Esophagus muscularis mucosa (tissue), 4 donors: ENCODE results near the gene PITX3.

Source experiments
- EP300 ChIP-seq: sonication (generic); formaldehyde crosslinking; IDR thresholded peaks from one replicate; pipeline ENCODE4 v1.6.1; 2017; ENCODE audit warnings: antibody characterized with exemption
- POLR2A ChIP-seq: fragments of 450-650 bp; IDR thresholded peaks from one replicate; pipeline ENCODE4 v1.6.1; 2017; ENCODE audit warnings: antibody characterized with exemption, moderate library complexity, mild to moderate bottlenecking, low read depth
- POLR2AphosphoS5 ChIP-seq, 2 donors: sonication (generic); formaldehyde crosslinking; IDR thresholded peaks; one replicate each; pipeline ENCODE4 v1.6.1; 2017; ENCODE audit warnings: antibody characterized with exemption in 2 of 2
- TF ChIP-seq, protein P1 (sequence below), 3 experiments: fragments of 200-600 bp in 2 of 3; fragments of 450-650 bp in 1 of 3; sonication (generic) in 2 of 3; IDR thresholded peaks; one replicate each; pipeline ENCODE4 v1.5.1; 2017 to 2019; ENCODE audit warnings: antibody characterized with exemption in 3 of 3, mild to moderate bottlenecking in 2 of 3, moderate library complexity in 1 of 3

DNA sequence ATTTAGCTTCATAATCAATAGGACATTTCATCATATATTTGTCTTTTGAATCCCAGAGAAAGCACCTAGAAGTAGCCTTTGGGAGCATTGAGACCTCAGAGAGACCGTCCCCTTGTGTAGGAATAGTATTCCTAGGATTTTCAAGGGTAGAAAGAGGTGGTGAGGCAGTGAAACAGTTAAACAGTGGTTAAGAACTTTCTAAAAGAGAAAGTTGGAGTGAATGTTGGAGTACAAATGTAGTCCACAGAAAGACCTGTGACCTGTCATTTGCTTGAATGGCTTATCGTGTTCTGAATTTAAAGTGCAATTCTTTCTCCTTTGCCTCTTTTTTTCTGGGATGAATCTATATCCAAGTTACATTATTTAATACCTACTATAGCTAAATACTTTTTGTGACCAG is 34.0 kb upstream of the PITX3 start:
- TF ChIP-seq POLR2A: no peak
- no peak for TF ChIP-seq POLR2AphosphoS5 (IDR thresholded peaks at IDR 0.05)
- TF ChIP-seq, protein P1, sequence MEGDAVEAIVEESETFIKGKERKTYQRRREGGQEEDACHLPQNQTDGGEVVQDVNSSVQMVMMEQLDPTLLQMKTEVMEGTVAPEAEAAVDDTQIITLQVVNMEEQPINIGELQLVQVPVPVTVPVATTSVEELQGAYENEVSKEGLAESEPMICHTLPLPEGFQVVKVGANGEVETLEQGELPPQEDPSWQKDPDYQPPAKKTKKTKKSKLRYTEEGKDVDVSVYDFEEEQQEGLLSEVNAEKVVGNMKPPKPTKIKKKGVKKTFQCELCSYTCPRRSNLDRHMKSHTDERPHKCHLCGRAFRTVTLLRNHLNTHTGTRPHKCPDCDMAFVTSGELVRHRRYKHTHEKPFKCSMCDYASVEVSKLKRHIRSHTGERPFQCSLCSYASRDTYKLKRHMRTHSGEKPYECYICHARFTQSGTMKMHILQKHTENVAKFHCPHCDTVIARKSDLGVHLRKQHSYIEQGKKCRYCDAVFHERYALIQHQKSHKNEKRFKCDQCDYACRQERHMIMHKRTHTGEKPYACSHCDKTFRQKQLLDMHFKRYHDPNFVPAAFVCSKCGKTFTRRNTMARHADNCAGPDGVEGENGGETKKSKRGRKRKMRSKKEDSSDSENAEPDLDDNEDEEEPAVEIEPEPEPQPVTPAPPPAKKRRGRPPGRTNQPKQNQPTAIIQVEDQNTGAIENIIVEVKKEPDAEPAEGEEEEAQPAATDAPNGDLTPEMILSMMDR (IDR thresholded peaks at IDR 0.05): no peak
- TF ChIP-seq EP300: no peak
